Embryonic facial prominence (tissue), 1 donor: Measurements from ENCODE around the gene POLR2J.
"Not testable (repeated sequence)": the region's sequence is repeated elsewhere in the genome, so short reads cannot be mapped to it uniquely, and the experiment has no call there.

Source experiments
- DNase-seq: peaks from one replicate; pipeline ENCODE4 v3.0.0-alpha.2; 2016; ENCODE audit errors: extremely low spot score

The POLR2J gene

DNA sequence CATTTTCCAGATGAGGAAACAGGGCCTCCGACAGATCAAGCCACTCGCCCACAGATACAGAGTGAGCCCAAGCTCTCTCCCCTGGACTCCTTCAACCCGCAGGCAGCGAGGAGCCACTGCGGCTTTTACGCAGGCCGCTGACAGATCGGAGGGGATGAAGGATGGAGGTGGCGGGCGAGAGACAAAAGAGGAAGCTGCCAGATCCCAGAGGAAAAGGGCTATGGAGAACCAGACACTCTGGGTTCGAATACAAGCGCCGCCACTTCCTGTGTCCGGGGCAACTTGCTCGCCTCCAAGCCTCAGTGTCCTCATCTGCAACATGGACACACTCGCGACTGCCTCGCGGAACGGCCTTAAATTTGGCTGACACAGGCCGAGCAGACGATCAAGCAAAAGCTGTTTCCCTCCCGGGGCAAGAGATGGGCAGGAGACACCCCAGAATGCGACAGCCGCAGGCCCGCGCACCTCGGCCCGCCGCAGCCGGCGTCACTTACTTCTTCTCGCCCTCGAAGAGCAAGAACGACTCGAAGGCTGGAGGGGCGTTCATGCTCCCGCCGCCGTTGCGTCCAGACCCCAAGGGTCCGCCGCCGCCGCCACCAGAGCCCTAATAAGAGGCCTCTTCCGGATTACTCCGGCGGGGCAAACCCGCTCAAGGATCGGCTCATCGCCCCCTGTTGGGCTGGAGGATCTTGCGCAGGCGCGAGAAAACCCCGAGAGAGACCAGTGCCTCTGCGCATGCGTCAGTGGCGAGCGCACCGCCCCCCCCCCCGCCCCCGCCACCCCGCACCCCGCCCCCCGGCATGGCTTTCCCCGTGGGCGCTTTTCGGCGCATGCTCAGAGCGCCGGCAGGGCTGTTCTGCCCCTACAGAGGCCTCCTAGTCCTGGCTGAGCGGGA, at the start of gene POLR2J:
POLR2J (minus strand) TSS at position 609 of the 895 bp plus-strand sequence; CDS start at position 547, 62 bp downstream.
- peak; percentile 36 for DNase-seq

DNA sequence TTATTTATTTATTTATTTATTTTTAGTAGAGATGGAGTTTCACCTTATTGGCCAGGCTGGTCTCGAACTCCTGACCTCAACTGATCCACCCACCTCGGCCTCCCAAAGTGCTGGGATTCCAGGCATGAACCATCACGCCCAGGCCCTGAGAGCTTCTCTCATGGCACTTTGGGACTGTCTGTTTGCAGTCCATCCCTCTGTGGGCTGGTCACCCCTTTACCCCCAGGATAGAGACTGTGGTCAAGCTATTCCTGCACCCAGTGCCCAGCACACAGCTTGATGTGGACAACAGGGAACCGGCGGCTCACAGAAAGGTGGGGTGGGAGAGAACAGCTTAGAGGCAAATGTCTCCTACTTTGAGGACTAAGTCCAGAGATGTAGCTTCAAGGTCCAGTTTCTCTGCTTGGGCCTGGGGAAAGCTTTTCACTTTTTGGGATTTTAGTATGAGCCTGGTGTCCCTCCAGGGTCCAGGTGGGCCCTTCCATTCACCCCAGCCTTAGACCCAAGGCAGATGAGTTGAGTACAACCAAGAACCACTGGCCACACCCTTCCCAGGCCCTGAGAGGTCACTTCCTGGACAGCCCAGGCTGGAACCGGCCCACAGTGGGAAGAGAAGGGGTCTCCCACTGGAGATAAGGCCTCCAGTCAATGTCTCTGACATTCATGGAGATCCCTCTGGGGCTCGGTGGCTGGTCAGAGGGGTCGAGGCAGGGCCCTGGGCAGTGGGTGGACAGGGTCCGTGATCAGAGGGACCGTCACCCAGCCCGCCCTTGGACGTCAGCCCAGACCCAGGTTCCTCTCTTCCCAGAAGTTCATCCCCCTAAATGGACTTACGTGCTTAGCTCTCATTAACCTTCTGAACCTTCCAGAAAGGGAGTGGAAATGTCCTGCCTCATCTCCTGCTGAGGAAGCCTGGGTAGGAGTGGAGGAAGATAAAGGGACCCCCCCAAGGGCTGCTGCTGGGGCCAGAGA, 49.4 kb upstream of the POLR2J start:
- not testable (repeated sequence) for DNase-seq

DNA sequence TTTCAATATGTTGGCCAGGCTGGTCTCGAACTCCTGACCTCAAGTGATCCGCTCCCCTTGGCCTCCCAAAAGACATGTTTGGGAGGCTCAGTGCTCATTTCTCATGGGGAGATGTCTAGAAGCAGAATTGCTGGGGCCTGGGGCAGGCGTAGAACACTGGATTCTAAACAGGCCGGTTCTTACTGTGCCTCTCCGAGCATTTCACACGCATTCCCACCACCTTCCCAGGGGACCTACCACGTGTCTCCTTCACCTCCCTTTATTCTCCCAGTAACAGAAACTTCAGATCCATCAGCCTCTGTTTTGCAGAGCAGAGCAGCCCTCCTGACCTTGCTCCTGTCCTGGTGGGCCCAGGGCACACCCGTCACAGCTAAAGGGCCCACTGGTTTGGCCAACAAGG, 48.5 kb upstream of the POLR2J start:
- not testable (repeated sequence) for DNase-seq

DNA sequence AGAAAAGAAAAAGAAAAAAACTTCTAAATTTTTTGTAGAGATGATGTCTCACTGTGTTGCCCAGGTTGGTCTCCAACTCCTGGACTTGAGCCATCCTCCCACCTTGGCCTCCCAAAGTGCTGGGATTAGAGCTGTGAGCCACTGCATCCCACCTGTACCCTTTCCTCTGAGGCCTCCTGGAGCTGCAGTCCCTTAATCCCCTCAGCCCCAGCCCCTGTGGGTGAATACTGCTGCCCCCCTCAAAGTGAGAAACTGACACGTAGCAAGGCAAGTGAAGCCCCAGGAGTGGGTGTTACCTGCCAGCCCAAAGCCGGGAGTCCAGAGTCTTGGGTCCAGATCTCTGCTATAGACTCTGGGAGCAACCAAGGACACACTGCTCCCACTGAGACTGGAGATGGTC, 46.1 kb upstream of the POLR2J start:
- DNase-seq, result not testable (repeated sequence)

DNA sequence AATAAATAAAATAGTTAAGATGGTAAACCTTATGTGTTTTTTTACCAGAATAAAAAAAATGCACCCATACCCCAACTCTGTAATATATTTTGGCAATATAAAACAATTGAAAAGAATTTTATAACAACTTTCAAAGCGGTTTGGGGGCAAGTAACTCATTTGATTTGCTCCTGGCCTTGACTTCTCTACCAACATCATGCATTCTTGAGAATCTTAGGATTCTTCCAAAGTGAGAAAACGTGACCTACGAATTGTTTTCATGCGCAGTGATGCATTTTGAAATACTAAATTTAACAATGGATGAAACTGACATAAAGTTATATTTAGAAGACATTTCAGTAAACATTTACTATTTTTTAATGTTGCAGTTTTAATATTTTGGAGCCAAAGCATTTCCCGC, 42.1 kb upstream of the POLR2J start:
- not testable (repeated sequence) for DNase-seq

DNA sequence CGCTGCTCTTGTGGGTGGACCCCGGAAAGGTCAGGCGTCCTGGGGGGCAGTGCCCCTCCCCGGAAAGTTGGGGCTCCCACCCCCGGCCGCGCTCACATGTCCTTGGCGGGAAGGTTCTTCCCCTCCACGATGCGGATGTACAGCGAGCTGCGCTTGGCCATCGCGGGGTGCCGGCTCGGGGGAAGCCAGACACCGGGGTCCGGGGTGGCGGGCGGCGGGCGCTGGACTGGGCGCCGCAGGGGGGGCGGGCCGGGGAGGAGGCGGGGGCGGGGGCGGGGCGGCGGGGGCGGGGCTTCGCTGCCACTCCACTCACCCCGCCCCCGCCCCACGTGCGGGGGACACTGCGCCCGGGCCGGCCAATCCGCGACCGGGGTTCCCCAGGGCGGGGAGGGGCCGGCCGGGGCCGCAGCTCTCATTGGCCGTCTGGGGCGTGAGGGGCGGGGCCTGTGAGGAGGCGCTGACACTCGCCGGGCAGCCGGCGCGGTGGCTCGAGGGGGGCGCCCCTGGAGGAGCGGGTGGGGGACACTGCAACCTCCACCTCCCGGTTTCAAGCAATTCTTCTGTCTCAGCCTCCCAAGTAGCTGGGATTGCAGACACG, 38.9 kb upstream of the POLR2J start, which contains the start of gene RASA4B:
RASA4B (minus strand) TSS at position 228 of the 598 bp plus-strand sequence; CDS start at position 161, 67 bp downstream.
- not testable (repeated sequence) for DNase-seq

DNA sequence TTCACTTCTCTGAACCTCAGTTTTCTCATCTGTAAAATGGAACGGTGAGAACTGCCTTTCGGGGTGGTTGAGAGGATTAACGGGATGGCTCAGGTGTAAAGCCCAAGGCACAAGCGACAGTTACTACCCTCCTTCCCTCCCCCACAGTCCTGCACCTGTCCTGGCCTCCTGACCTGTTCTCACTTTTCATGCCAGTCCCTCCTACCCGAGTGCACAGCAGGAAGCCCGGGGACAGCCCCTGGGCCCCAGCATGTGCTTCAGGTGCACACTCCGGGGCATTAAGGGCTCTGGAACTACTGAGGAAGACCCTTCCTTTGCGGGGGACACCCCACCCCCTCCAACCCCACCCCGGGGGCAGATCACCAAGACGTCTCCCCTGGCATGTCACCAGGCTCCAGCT, 38.2 kb upstream of the POLR2J start:
- not testable (repeated sequence) for DNase-seq

DNA sequence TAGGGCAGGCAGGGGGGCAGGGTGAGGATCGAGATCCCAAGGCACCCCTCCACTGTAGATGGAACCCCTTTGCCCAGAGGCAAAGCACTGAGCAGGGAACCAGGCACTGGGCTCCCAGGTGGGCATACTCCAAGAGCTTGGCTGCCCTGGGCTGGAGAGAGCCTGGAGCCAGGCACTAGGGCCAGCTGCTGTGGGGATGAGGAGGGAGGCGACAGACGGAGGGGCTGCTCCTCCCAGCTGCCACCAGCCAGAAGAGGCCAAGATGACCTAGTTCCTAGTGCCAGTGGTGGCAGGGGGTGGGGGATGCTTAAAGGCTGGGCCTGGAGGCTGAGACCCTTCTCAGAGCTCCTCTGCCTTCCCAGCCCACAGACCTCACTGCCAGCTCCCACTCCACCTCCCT, 37.2 kb upstream of the POLR2J start:
- not testable (repeated sequence) for DNase-seq

DNA sequence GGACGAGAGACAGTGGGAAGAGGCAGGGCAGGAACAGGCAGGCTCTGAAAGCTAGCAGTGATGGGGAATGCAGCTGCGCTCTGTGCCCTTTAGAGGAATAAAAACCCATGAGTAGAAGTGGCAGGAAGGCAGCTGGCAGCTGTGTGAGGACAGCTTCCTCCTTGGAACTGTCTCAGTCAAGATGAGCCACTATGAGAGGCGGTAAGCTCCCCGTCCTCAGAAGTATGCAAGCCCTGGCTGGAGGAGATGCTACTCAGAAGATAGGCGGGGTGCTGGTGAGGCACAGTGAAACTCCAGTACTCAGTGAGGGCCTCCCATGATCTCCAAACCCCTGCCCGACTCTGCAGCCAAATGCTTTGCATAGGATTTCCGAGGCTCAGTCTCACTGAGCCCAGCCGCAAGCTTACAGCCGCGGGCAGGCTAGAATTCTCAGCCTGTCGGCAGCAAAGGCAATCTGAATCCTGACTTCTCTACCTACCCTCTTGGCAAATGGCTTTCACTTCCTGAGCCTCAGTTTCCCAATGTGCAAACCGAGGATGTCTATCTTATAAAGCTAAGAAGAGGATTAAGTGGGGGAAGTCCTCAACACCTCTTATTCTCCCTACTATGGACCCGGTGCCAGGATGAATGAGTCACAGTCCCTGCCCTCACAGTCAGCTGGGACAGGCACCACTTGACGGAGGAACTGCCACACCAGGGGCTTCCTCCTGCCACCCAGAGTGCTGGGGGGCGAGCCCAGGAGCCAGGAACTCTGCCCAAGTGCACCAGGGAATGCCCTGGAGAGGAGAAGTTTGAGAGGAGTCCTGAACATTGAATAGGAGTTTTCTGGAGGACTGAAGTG, 36.4 kb upstream of the POLR2J start:
- not testable (repeated sequence) for DNase-seq

DNA sequence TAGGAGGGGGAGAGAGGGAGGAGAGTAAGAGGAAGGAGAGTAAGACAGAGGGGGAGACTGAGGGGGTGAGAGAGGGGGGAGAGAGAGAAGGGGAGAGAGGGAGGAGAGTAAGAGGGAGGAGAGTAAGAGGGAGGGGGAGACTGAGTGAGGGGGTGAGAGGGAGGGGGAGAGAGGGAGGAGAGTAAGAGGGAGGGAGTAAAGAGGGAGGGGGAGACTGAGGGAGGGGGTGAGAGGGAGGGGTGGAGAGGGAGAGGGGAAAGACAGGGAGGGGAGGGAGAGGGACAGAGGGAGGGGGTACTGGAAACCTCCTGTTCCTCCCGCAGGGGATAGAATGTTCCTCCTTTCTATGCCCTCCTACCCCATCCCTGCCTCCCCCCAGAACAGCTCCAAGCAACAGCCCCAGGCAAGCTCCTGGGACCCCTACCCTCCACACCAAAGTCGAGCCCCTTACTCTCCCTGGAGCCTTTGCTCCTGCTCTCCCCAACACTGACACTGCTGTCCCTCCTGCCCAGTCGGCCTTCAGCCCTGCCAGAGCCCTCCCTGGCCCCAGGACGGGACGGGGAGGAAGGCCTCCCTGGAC, 34.0 kb upstream of the POLR2J start:
- peak; percentile 99 for DNase-seq

DNA sequence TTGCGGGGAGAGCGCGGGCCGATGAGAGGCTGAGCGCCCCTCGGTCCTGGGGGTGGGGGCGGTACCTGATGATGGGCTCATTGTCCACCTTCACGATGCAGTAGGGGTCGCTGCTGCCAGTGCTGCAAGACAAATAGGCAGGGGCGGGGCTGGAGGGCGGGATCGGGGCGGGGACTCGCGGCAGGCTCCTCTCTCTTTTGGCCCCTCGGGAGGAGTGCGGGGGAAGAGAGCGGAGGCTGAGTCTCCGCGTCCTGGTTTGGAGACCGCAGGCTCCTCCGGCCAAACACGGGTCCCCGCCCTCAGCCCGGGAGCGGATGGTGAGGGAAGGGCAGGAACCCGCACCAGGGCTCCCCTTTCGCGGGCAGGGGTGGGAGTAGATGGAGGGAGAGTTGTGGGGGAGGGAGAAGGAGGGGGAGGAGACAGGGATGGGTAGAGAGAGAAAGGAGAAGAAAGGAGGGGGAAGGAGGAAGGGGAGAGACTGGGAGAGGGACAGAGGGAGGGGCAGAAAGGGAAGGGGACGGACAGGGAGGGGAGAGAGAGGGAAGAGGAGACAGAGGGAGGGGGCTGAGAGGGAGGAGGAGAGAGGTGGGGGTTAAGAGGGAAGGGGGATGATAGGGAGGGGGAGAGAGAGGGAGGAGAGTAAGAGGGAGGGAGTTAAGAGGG, 33.3 kb upstream of the POLR2J start:
- DNase-seq, result not testable (repeated sequence)

DNA sequence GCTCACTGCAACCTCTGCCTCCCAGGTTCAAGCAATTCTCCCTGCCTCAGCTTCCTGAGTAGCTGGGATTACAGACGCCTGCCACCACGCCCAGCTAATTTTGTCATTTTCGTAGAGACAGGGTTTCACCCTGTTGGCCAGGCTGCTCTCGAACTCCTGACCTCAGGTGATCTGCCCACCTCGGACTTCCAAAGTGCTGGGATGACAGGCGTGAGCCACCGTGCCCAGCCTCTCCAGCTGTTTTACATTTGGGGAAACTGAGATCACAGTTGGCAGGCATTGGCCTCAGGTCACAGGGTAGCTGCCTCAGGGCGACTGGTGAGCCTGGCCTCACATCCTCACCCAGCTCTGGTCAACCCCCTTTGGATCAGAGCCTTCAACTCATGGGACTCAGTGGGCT, 31.9 kb upstream of the POLR2J start:
- not testable (repeated sequence) for DNase-seq

DNA sequence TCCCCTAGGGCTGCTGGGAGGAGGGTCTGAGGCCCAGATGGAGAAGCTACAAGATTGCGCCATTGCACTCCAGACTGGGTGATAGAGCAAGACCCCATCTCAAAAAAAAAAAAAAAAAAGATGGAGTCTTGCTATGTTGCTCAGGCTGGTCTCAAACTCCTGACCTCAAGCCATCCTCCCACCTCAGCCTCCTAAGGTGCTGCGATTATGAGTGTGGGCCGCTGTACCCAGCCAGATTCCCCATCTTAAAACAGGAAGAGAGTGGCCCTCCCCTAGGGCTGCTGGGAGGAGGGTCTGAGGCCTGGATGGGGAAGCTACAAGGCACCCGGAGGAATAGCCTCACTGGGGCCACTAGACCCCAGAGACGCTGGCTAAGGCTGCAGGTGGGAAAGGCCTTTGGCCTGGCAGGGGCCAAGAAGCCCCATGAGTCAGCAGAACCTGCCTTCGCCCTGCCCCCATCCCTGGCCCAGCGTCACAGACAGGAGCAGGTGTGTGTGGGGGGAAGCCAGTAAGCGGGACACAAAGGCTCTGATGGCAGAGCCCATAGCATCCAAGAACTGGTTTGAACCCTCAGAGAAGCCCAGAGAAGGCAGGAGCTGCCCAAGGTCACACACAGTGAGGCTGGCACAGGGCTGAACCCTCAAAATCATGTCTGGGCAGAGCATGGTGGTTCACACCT, 28.8 kb upstream of the POLR2J start:
- DNase-seq, result not testable (repeated sequence)

DNA sequence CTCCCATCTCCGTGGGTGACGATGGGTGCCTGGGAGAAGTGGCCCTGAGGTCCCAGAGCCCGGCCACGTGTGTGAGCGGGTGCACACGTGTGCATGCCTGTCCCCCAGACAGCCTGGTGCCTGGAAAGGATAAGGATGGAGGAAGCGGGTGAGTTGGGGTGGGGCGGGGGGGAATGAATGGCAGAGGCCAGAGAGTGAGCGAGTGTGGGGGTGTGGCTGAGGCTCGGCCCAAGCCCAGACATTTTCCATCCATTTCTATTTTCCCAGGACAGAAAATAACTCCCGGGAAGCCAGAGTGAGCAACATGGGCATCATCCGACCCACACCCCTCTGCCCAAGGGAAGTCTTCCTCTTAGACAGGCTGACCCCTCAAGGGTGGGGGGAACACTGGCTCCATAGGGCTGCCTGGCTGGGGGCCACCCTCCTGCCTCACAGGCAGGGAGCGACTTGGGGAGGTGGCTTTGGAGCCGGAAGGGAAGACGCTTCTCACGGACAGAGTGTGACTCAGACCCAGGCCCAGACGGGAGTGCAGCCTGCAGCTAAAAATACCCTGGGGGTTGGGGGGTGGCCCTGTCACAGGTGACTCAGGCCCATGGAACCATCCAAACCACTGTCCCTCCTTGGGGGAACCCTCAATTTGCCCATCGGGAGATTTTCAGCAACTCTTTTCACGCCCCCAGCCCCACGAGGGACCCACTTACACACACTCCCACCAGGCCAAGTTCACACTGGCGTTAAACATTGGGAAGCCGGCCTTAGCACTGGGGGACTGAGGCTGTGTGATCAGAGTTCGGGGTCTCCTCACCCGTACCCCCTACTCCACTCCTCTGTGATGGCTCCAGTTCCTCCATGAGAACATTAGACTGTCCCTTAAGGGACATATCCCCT, 26.8 kb upstream of the POLR2J start:
- DNase-seq, result not testable (repeated sequence)

DNA sequence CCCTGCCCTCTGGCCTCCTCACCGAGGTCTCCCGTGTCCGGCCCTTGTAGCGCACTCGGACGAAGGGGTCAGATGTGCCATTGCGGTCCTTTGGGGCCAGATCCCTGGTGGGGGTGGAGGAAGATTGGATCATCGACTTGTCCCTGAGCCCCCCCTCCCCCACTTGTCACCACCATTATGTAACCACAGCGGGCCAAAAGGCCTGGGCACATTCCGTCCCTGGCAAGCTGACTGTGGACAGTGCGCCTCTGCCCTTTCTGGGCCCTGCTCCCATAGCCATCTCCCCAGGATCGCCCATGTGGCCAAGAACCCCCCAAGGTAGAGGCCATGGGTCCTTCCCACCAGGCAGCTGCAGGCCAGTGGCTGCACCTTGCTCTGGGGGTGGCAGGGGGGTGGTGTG, 24.4 kb upstream of the POLR2J start:
- DNase-seq, result not testable (repeated sequence)

DNA sequence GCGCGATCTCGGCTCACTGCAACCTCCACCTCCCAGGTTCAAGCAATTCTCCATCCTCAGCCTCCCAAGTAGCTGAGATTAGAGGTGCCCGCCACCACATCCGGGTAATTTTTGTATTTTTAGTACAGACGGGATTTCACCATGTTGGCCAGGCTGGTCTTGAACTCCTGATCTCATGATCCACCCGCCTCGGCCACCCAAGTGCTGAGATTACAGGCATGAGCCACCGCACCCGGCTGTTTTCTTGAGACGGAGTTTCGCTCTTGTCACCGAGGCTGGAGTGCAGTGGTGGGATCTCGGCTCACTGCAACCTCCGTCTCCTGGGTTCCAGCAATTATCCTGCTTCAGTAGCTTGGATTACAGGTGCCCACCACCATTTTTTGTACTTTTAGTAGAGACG, 19.6 kb upstream of the POLR2J start:
- DNase-seq, result not testable (repeated sequence)

DNA sequence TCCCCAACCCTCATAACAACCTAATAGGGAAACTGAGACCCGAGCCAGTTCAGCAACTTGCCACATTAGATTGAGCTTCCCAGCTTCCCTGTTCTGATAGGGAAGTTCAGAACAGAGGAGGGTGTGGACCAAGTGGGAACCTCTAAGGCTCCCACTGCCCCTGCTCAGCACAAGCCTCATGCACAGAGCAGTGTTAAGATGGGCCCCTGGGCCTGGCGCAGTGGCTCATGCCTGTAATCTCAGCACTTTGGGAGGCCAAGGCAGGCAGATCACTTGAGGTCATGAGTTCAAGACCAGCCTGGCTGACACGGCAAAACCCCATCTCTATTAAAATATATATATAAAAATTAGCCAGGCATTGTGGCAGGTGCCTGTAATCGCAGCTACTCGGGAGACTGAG, 18.6 kb upstream of the POLR2J start:
- DNase-seq, result not testable (repeated sequence)

DNA sequence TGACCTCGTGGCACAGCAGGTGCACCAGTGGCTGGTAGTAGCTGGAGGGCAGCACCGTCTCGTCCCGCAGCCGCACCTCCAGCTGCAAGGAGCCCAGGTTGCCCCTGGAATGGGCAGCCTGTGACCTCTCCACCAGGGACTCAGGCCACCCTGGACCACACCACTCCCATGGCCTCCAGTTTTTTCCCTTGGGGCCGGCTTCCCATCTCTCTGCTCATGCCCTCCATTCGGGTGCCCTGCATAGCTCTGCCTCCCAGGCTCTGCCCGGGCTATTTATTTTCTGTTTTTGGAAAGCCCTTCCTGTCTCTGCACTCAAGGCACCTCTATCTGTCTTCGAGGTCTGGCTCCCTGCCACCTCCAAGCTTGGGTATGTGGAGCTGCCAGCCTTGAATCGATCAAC, 18.1 kb upstream of the POLR2J start:
- not testable (repeated sequence) for DNase-seq
